ENCODE data around the gene CCL4. TPM values are rescaled to one million over a fixed set of nuclear protein-coding genes. Genes with fewer than 3 reads are reported as not detected.
"Not testable (repeated sequence)": the region's sequence is repeated elsewhere in the genome, so short reads cannot be mapped to it uniquely, and the experiment has no call there.

Gene CCL4
- 100 to 1,000 TPM; 360 to 532 (median 476) TPM for total RNA-seq
- total RNA-seq (2013) = 173 TPM

DNA sequence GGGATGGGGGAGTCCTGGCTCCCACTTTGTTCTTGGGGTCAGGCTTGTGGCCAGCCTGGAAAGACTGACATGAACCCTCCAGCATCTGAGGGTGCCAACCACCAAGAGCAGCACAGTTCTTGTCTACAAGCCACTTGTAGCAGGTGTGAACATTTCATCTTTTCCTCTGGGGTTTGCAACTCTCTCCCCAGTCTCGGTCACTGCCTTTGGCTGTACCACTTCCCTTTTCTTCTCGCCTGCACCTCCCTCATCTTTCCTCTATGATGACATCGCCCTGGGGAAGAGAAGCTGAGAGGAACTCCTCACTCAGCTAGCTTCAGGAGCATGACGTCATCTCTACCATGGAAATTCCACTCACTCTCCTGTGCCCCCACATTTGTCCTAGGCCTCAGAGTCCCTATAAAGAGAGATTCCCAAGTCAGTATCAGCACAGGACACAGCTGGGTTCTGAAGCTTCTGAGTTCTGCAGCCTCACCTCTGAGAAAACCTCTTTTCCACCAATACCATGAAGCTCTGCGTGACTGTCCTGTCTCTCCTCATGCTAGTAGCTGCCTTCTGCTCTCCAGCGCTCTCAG, at the start of gene CCL4:
TSS of gene CCL4 (plus strand) at position 427 of the 575 bp plus-strand sequence. CDS start at position 506, 79 bp downstream.
- Histone ChIP-seq H3K4me3 (ENCODE audit: low read length) (peak within 1 kb of the TSS; percentile 48), H3K4me1 (ENCODE audit: control insufficient read depth, insufficient read depth, low read length) (peaks cover 59% of the 10 kb centered on the region), H3K27ac (ENCODE audit: low read length) (peak within 1 kb of the TSS; percentile 82)
- Mint-ChIP-seq H3K27ac (peak within 1 kb of the TSS; percentile 94 to 96), H3K36me3 (peaks cover 18% of the 10 kb centered on the region), H3K4me3 (peak within 1 kb of the TSS; percentile 97), H3K4me1 (peaks cover 77 to 80% of the 10 kb centered on the region in 2 donors)
- H3K9me3 ChIP-seq (ENCODE audit: control insufficient read depth, insufficient read depth, low read length); H3K27me3 Mint-ChIP-seq (ENCODE audit: low read depth in 2 of 2); H3K9me3 Mint-ChIP-seq; H3K27me3 ChIP-seq (ENCODE audit: control insufficient read depth, insufficient read depth, low read length); H3K36me3 ChIP-seq (ENCODE audit: control insufficient read depth, insufficient read depth, low read length): not testable (repeated sequence)
- WGBS (ENCODE audit: insufficient coverage) = 5% methylated on average over 6 of the region's 6 CpGs
- DNase-seq = peak; percentile 67 to 74
- peak; percentile 62 to 80 (median 80) for ATAC-seq
- intact Hi-C loops (cut with micrococcal nuclease) = loop anchor here (1.0 to 2.0 kb wide), 2 partner anchors 13 to 21 kb away; partner anchors contain the start of gene CCL3

DNA sequence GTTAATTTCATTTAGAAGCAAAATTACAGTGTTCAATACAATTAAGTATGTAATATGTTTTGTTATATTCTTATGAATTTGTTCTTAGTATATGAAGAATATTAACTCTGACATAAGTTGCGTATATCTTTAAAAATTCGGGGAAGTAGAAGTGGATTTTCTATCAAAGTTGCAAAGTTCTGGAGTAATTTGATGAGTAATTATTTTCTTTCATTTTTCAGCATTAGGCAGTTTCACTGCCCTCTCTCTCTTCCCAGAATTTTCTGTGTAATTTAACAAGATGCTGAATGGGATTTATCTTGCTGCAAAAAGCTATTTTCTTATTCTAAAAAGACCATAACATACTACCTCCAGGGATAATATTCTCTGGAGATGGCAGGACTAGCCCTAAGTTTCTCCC, 48.5 kb upstream of the CCL4 start:
- no peak overlapping the region for H3K4me3 Mint-ChIP-seq
- WGBS (ENCODE audit: insufficient coverage) = 94% methylated on average over 2 of the region's 2 CpGs
- no peak for ATAC-seq
- Histone ChIP-seq H3K4me1 (ENCODE audit: control insufficient read depth, insufficient read depth, low read length) (no peaks in the 10 kb centered on the region), H3K27me3 (ENCODE audit: control insufficient read depth, insufficient read depth, low read length) (no peaks in the 10 kb centered on the region), H3K4me3 (ENCODE audit: low read length) (no peak overlapping the region), H3K36me3 (ENCODE audit: control insufficient read depth, insufficient read depth, low read length) (no peaks in the 10 kb centered on the region), H3K9me3 (ENCODE audit: control insufficient read depth, insufficient read depth, low read length) (no peaks in the 10 kb centered on the region), H3K27ac (ENCODE audit: low read length) (no peak overlapping the region)
- intact Hi-C loops (cut with micrococcal nuclease) = no loop called here
- peaks cover 20% of the 10 kb centered on the region for H3K36me3 Mint-ChIP-seq
- TF ChIP-seq, protein P1, sequence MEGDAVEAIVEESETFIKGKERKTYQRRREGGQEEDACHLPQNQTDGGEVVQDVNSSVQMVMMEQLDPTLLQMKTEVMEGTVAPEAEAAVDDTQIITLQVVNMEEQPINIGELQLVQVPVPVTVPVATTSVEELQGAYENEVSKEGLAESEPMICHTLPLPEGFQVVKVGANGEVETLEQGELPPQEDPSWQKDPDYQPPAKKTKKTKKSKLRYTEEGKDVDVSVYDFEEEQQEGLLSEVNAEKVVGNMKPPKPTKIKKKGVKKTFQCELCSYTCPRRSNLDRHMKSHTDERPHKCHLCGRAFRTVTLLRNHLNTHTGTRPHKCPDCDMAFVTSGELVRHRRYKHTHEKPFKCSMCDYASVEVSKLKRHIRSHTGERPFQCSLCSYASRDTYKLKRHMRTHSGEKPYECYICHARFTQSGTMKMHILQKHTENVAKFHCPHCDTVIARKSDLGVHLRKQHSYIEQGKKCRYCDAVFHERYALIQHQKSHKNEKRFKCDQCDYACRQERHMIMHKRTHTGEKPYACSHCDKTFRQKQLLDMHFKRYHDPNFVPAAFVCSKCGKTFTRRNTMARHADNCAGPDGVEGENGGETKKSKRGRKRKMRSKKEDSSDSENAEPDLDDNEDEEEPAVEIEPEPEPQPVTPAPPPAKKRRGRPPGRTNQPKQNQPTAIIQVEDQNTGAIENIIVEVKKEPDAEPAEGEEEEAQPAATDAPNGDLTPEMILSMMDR (IDR thresholded peaks at IDR 0.05) = no peak
- DNase-seq = no peak
- no peak overlapping the region for H3K27ac Mint-ChIP-seq
- no peaks in the 10 kb centered on the region for H3K9me3 Mint-ChIP-seq
- peaks cover 16 to 20% of the 10 kb centered on the region in 2 donors for H3K4me1 Mint-ChIP-seq
- no peaks in the 10 kb centered on the region for H3K27me3 Mint-ChIP-seq (ENCODE audit: low read depth in 2 of 2)

DNA sequence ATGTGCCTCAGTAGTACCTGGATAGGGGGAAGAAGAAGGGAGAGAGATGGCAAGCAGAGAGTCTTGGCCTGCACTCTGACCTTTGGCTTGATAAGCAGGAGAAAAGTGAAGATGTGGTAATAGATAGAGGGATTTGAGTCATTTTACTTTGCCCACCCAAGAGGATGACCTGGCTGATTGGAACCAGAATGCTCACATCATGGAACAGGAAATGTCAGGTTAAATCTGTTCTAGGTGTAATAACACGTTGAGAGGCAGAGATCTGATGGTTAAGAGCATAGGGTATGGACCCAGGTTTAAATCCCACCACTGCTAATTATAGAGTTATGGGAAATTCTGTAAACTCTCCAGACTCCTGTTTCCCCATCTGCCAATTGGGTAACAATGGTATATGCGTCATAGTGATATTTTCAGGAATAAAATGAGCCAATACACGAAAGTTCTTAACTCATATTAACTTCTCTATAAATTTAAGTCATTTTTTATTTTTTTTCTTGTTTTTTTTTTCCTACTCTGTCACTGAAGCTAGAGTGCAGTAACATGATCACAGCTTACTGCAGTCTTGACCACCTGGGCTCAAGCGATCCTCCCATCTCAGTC, 47.6 kb upstream of the CCL4 start:
- ATAC-seq = no peak
- Histone ChIP-seq H3K4me3 (ENCODE audit: low read length) (no peak overlapping the region), H3K9me3 (ENCODE audit: control insufficient read depth, insufficient read depth, low read length) (no peaks in the 10 kb centered on the region), H3K4me1 (ENCODE audit: control insufficient read depth, insufficient read depth, low read length) (no peaks in the 10 kb centered on the region), H3K27ac (ENCODE audit: low read length) (no peak overlapping the region), H3K27me3 (ENCODE audit: control insufficient read depth, insufficient read depth, low read length) (no peaks in the 10 kb centered on the region), H3K36me3 (ENCODE audit: control insufficient read depth, insufficient read depth, low read length) (no peaks in the 10 kb centered on the region)
- Mint-ChIP-seq H3K27me3 (ENCODE audit: low read depth in 2 of 2) (no peaks in the 10 kb centered on the region), H3K36me3 (peaks cover 15% of the 10 kb centered on the region), H3K27ac (no peak overlapping the region), H3K4me1 (peaks cover 17 to 21% of the 10 kb centered on the region in 2 donors), H3K9me3 (no peaks in the 10 kb centered on the region), H3K4me3 (no peak overlapping the region)
- DNase-seq = no peak
- WGBS (ENCODE audit: insufficient coverage) = 76% methylated on average over 4 of the region's 4 CpGs
- intact Hi-C loops (cut with micrococcal nuclease) = no loop called here
- TF ChIP-seq, protein P1 (IDR thresholded peaks at IDR 0.05) = no peak

DNA sequence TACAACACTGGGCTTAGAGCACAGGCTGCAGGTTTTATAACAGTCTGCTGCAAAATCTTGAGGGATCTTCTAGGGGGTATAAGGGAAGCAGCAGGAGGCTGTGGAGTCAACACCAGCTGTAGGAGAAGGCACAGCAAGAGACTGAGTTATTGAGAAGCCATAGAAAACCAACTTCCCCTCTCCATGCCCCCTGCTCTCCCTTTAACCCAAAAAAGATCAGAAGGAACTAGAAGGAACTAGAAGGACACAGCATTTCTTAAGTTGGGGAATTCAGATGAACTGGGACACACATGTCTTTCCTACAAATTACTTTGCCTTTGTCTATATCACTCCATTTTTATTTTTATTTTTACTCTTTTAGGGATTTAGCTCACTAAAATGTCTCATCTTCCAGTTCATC, 45.7 kb upstream of the CCL4 start:
- Mint-ChIP-seq H3K27me3 (ENCODE audit: low read depth in 2 of 2) (no peaks in the 10 kb centered on the region), H3K4me1 (peaks cover 33 to 36% of the 10 kb centered on the region in 2 donors), H3K9me3 (no peaks in the 10 kb centered on the region), H3K36me3 (no peaks in the 10 kb centered on the region), H3K4me3 (no peak overlapping the region), H3K27ac (no peak overlapping the region)
- ATAC-seq = no peak
- TF ChIP-seq, protein P1 (IDR thresholded peaks at IDR 0.05) = no peak
- Histone ChIP-seq H3K36me3 (ENCODE audit: control insufficient read depth, insufficient read depth, low read length) (no peaks in the 10 kb centered on the region), H3K4me1 (ENCODE audit: control insufficient read depth, insufficient read depth, low read length) (no peaks in the 10 kb centered on the region), H3K4me3 (ENCODE audit: low read length) (no peak overlapping the region), H3K27ac (ENCODE audit: low read length) (no peak overlapping the region), H3K27me3 (ENCODE audit: control insufficient read depth, insufficient read depth, low read length) (no peaks in the 10 kb centered on the region), H3K9me3 (ENCODE audit: control insufficient read depth, insufficient read depth, low read length) (no peaks in the 10 kb centered on the region)
- DNase-seq = no peak
- intact Hi-C loops (cut with micrococcal nuclease) = no loop called here
